ENCODE data around the gene HECW1.

The HECW1 gene

GRCh38 chr7:43351683-43352082 is 239.2 kb downstream of the HECW1 start:
- Histone ChIP-seq H4K91ac (ENCODE audit: low read length) (no peak overlapping the region), H2BK5ac (ENCODE audit: low read depth, low read length, poor library complexity, severe bottlenecking) (no peak overlapping the region), H3K79me1 (replicated peaks; ENCODE audit: low read length, poor library complexity, severe bottlenecking) (no peaks in the 10 kb centered on the region), H2AFZ (ENCODE audit: low read depth, low read length) (no peak overlapping the region), H3K9ac (ENCODE audit: low read length) (no peak overlapping the region), H3K4me1 (ENCODE audit: control insufficient read depth, insufficient read depth, low read depth, low read length) (no peaks in the 10 kb centered on the region), H3K4me3 (ENCODE audit: insufficient read depth in 1 of 2, low read depth in 1 of 2, low read length in 2 of 2) (no peak overlapping the region), H2BK12ac (ENCODE audit: low read length in 2 of 2) (no peak overlapping the region), H3K4ac (ENCODE audit: low read depth in 1 of 2, low read length in 2 of 2) (no peak overlapping the region), H3K27ac (ENCODE audit: low read length, poor library complexity, severe bottlenecking) (no peak overlapping the region), H2AK5ac (ENCODE audit: low read length, severe bottlenecking) (no peak overlapping the region), H3K36me3 (ENCODE audit: control insufficient read depth in 1 of 2, insufficient read depth in 2 of 2, low read depth in 1 of 2, low read length in 2 of 2) (no peaks in the 10 kb centered on the region), H3K18ac (ENCODE audit: low read depth in 1 of 2, low read length in 2 of 2) (no peak overlapping the region), H4K8ac (ENCODE audit: low read length) (no peak overlapping the region), H3K14ac (ENCODE audit: low read length in 2 of 2) (no peak overlapping the region), H2BK15ac (ENCODE audit: low read depth, poor library complexity, severe bottlenecking) (no peak overlapping the region), H3K9me3 (ENCODE audit: control insufficient read depth, low read length) (peaks cover 17% of the 10 kb centered on the region), H3K4me2 (ENCODE audit: low read length, poor library complexity, severe bottlenecking) (no peak overlapping the region), H2BK120ac (ENCODE audit: low read depth, low read length) (no peak overlapping the region), H3K27me3 (ENCODE audit: control insufficient read depth in 1 of 2, insufficient read depth in 1 of 2, low read length in 2 of 2) (no peaks in the 10 kb centered on the region), H3K23ac (ENCODE audit: low read length in 2 of 2) (no peak overlapping the region)
- 87% methylated on average over 3 of the region's 3 CpGs for WGBS
- no peak for DNase-seq

- Histone ChIP-seq H3K4ac (ENCODE audit: low read depth in 1 of 2, low read length in 2 of 2) (no peak overlapping the region), H3K4me2 (ENCODE audit: low read length, poor library complexity, severe bottlenecking) (no peak overlapping the region), H3K9me3 (ENCODE audit: control insufficient read depth, low read length) (peaks cover 17% of the 10 kb centered on the region), H4K8ac (ENCODE audit: low read length) (no peak overlapping the region), H3K14ac (ENCODE audit: low read length in 2 of 2) (no peak overlapping the region), H2BK12ac (ENCODE audit: low read length in 2 of 2) (no peak overlapping the region), H3K23ac (ENCODE audit: low read length in 2 of 2) (no peak overlapping the region), H2AFZ (ENCODE audit: low read depth, low read length) (no peak overlapping the region), H3K27ac (ENCODE audit: low read length, poor library complexity, severe bottlenecking) (no peak overlapping the region), H3K4me1 (ENCODE audit: control insufficient read depth, insufficient read depth, low read depth, low read length) (no peaks in the 10 kb centered on the region), H4K91ac (ENCODE audit: low read length) (no peak overlapping the region), H3K18ac (ENCODE audit: low read depth in 1 of 2, low read length in 2 of 2) (no peak overlapping the region), H3K79me1 (replicated peaks; ENCODE audit: low read length, poor library complexity, severe bottlenecking) (no peaks in the 10 kb centered on the region), H3K4me3 (ENCODE audit: insufficient read depth in 1 of 2, low read depth in 1 of 2, low read length in 2 of 2) (no peak overlapping the region), H3K9ac (ENCODE audit: low read length) (no peak overlapping the region), H2BK5ac (ENCODE audit: low read depth, low read length, poor library complexity, severe bottlenecking) (no peak overlapping the region), H3K36me3 (ENCODE audit: control insufficient read depth in 1 of 2, insufficient read depth in 2 of 2, low read depth in 1 of 2, low read length in 2 of 2) (no peaks in the 10 kb centered on the region), H2BK15ac (ENCODE audit: low read depth, poor library complexity, severe bottlenecking) (no peak overlapping the region), H2BK120ac (ENCODE audit: low read depth, low read length) (no peak overlapping the region), H2AK5ac (ENCODE audit: low read length, severe bottlenecking) (no peak overlapping the region), H3K27me3 (ENCODE audit: control insufficient read depth in 1 of 2, insufficient read depth in 1 of 2, low read length in 2 of 2) (peaks cover 0 to 5% of the 10 kb centered on the region in 2 experiments)
- 95% methylated on average over 1 of the region's 1 CpG for WGBS
- DNase-seq, result no peak
These were observed 241.5 kb downstream of the HECW1 start for GRCh38 chr7:43353902-43354301.

GRCh38 chr7:43362652-43363034 is 250.2 kb downstream of the HECW1 start:
- peak; percentile 45 for DNase-seq
- Histone ChIP-seq H3K27me3 (ENCODE audit: control insufficient read depth in 1 of 2, insufficient read depth in 1 of 2, low read length in 2 of 2) (peaks cover 0 to 28% of the 10 kb centered on the region in 2 experiments), H2BK120ac (ENCODE audit: low read depth, low read length) (no peak overlapping the region), H3K4me3 (ENCODE audit: insufficient read depth in 1 of 2, low read depth in 1 of 2, low read length in 2 of 2) (no peak overlapping the region), H3K36me3 (ENCODE audit: control insufficient read depth in 1 of 2, insufficient read depth in 2 of 2, low read depth in 1 of 2, low read length in 2 of 2) (peaks cover 0 to 2% of the 10 kb centered on the region in 2 experiments), H3K27ac (ENCODE audit: low read length, poor library complexity, severe bottlenecking) (no peak overlapping the region), H2BK12ac (ENCODE audit: low read length in 2 of 2) (no peak overlapping the region), H2AFZ (ENCODE audit: low read depth, low read length) (no peak overlapping the region), H4K91ac (ENCODE audit: low read length) (no peak overlapping the region), H3K9ac (ENCODE audit: low read length) (no peak overlapping the region), H3K18ac (ENCODE audit: low read depth in 1 of 2, low read length in 2 of 2) (no peak overlapping the region), H3K4me2 (ENCODE audit: low read length, poor library complexity, severe bottlenecking) (no peak overlapping the region), H3K79me1 (replicated peaks; ENCODE audit: low read length, poor library complexity, severe bottlenecking) (no peaks in the 10 kb centered on the region), H4K8ac (ENCODE audit: low read length) (no peak overlapping the region), H3K4me1 (ENCODE audit: control insufficient read depth, insufficient read depth, low read depth, low read length) (peaks cover 3% of the 10 kb centered on the region), H2AK5ac (ENCODE audit: low read length, severe bottlenecking) (no peak overlapping the region), H3K14ac (ENCODE audit: low read length in 2 of 2) (no peak overlapping the region), H3K4ac (ENCODE audit: low read depth in 1 of 2, low read length in 2 of 2) (no peak overlapping the region), H3K9me3 (ENCODE audit: control insufficient read depth, low read length) (no peaks in the 10 kb centered on the region), H2BK5ac (ENCODE audit: low read depth, low read length, poor library complexity, severe bottlenecking) (no peak overlapping the region), H3K23ac (ENCODE audit: low read length in 2 of 2) (no peak overlapping the region), H2BK15ac (ENCODE audit: low read depth, poor library complexity, severe bottlenecking) (no peak overlapping the region)
- WGBS, result 73% methylated on average over 1 of the region's 2 CpGs

GRCh38 chr7:43363035-43363791 is 250.8 kb downstream of the HECW1 start:
- no peak overlapping the region for H3K18ac ChIP-seq (ENCODE audit: low read depth in 1 of 2, low read length in 2 of 2)
- no peak overlapping the region for H2BK120ac ChIP-seq (ENCODE audit: low read depth, low read length)
- no peak overlapping the region for H3K4me2 ChIP-seq (ENCODE audit: low read length, poor library complexity, severe bottlenecking)
- no peak overlapping the region for H2BK12ac ChIP-seq (ENCODE audit: low read length in 2 of 2)
- H3K4ac ChIP-seq (ENCODE audit: low read depth in 1 of 2, low read length in 2 of 2), result no peak overlapping the region
- H2BK15ac ChIP-seq (ENCODE audit: low read depth, poor library complexity, severe bottlenecking), result no peak overlapping the region
- no peak overlapping the region for H3K27ac ChIP-seq (ENCODE audit: low read length, poor library complexity, severe bottlenecking)
- no peaks in the 10 kb centered on the region for H3K79me1 ChIP-seq (replicated peaks; ENCODE audit: low read length, poor library complexity, severe bottlenecking)
- peaks cover 0 to 28% of the 10 kb centered on the region in 2 experiments for H3K27me3 ChIP-seq (ENCODE audit: control insufficient read depth in 1 of 2, insufficient read depth in 1 of 2, low read length in 2 of 2)
- no peak overlapping the region for H2AFZ ChIP-seq (ENCODE audit: low read depth, low read length)
- H3K9ac ChIP-seq (ENCODE audit: low read length), result no peak overlapping the region
- DNase-seq, result peak; percentile 44
- no peak overlapping the region for H3K23ac ChIP-seq (ENCODE audit: low read length in 2 of 2)
- H3K4me3 ChIP-seq (ENCODE audit: insufficient read depth in 1 of 2, low read depth in 1 of 2, low read length in 2 of 2), result no peak overlapping the region
- no peak overlapping the region for H4K91ac ChIP-seq (ENCODE audit: low read length)
- H2AK5ac ChIP-seq (ENCODE audit: low read length, severe bottlenecking), result no peak overlapping the region
- no peak overlapping the region for H2BK5ac ChIP-seq (ENCODE audit: low read depth, low read length, poor library complexity, severe bottlenecking)
- no peaks in the 10 kb centered on the region for H3K9me3 ChIP-seq (ENCODE audit: control insufficient read depth, low read length)
- no peak overlapping the region for H4K8ac ChIP-seq (ENCODE audit: low read length)
- WGBS, result 69% methylated on average over 6 of the region's 6 CpGs
- H3K36me3 ChIP-seq (ENCODE audit: control insufficient read depth in 1 of 2, insufficient read depth in 2 of 2, low read depth in 1 of 2, low read length in 2 of 2), result peaks cover 0 to 2% of the 10 kb centered on the region in 2 experiments
- peaks cover 3% of the 10 kb centered on the region for H3K4me1 ChIP-seq (ENCODE audit: control insufficient read depth, insufficient read depth, low read depth, low read length)
- no peak overlapping the region for H3K14ac ChIP-seq (ENCODE audit: low read length in 2 of 2)
